HG03378 (cell line): ENCODE data around the gene ZC3HAV1.
"Not testable (repeated sequence)": the region's sequence is repeated elsewhere in the genome, so short reads cannot be mapped to it uniquely, and the experiment has no call there.

Experiments used
- ATAC-seq: cut with Tn5 transposase; IDR thresholded peaks from one replicate; pipeline ENCODE4 v1.9.1; 2021; ENCODE audit warnings: mild to moderate bottlenecking, moderate library complexity; ENCODE audit not compliant: unreplicated experiment

Gene ZC3HAV1

GRCh38 chr7:139088268-139088667, 21.3 kb downstream of the ZC3HAV1 start:
- no peak for ATAC-seq

DNA sequence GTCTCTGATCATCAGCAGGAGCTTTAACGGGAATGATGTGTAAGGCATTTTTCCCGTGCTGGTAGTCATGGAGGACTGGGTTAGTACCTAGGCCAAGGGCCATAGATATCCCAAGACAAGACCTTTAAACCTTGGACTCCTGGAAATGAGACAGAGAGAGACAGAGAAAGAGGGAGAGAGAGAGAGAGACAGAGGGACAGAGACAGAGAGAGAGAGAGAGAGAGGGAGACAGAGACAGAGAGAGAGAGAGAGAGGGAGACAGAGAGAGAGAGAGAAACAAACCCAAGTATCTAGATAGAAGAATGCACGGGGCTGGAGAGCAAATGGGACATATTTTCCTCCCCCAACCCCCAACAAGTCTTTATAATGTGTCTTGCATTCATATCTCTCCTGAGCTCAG, 22.3 kb downstream of the ZC3HAV1 start:
- ATAC-seq = no peak

GRCh38 chr7:139086454-139086853, 23.1 kb downstream of the ZC3HAV1 start:
- no peak for ATAC-seq

DNA sequence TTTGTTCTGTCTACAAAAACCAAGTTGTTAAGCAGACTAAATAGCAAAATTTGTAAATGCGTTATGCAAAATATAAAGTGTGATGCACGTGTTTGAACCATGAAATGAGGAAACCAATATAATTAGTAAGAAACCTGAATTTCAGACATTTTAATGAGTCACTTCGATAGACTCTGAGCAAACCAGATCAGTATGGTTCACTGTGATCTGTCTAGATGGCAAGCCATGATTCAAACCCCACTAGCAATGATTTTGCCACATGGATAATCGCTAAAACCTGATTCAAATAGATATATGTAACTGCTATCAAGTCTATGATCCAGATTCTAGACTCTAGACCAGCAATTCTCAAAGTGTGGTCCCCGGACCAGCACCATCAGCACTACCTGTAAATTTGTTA, 24.8 kb downstream of the ZC3HAV1 start:
- ATAC-seq = no peak

GRCh38 chr7:139081584-139081983, 27.9 kb downstream of the ZC3HAV1 start:
- ATAC-seq = no peak

- no peak for ATAC-seq
These were observed 28.6 kb downstream of the ZC3HAV1 start for GRCh38 chr7:139080905-139081304.

GRCh38 chr7:139079861-139080260, 29.7 kb downstream of the ZC3HAV1 start:
- ATAC-seq = no peak

- ATAC-seq = no peak
These were observed 30.6 kb downstream of the ZC3HAV1 start for GRCh38 chr7:139078911-139079310.

DNA sequence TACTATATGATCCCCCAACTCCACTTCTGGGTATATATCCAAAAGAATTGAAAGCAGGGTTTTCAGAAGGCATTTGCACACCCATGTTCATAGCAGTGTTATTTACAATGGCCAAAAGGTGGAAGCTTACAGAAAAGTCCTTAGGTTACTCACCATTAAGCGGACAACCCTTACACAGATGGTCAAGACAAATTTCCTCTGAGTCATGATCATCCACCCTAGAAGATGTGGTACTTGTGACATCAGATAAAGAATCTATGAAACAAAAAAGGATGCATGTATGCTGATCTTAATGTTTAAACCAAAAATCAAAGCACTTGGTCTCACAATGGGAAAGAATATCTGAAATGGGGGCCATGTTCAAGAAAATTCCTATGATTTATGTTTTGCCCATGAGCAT, 31.1 kb downstream of the ZC3HAV1 start:
- ATAC-seq = no peak

DNA sequence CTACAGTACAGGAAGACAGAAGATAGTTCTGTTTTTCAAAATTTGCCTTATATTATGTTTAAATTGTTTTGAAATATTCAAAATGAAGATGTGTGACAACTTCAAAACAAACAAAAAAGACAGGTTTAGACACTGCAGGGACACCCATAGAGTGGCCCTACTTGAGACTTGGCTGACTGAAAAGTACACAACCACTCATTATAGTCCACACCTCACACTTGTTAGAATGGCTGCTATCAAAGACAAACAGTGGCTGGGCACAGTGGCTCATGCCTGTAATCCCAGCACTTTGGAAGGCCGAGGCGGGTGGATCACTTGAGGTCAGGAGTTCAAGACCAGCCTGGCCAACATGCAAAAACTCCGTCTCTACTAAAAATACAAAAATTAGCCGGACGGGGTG, 31.8 kb downstream of the ZC3HAV1 start:
- not testable (repeated sequence) for ATAC-seq

DNA sequence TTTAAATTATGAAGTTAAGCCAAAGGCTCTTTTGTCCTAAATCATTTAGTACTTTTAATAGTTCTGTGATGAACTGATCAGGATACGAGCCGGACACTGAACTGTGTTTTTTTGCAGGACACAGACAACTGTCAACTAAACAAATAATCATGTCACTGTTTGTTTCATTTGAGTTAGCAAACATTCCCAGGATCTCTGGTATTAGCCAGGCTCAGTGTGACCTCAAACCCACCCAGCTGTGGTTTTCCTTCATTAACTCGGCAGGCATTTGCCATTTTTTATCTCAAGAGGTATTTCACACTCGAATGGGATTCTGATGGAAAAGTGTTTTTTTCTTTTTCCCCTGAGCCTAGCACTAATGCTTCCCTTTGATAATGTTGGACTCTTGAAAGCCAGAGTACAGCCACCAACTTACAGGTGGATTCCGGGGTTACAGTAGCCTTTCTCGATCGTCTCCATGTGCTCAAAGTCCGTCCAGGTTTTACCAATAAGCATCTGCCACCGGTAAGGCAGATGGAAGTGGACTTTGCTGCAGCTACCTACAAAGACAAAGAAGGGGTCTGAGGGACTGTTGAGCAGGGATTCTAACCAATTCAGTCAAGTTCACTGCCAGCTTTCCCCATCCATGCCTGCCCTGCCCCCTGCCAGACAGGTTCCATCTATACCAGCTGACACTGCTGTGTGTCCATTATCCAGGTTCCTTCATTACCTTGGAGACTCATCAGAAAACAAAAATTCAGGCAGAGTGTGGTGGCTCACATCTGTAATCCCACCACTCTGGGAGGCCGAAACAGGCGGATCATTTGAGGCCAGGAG, 33.4 kb downstream of the ZC3HAV1 start:
- no peak for ATAC-seq

DNA sequence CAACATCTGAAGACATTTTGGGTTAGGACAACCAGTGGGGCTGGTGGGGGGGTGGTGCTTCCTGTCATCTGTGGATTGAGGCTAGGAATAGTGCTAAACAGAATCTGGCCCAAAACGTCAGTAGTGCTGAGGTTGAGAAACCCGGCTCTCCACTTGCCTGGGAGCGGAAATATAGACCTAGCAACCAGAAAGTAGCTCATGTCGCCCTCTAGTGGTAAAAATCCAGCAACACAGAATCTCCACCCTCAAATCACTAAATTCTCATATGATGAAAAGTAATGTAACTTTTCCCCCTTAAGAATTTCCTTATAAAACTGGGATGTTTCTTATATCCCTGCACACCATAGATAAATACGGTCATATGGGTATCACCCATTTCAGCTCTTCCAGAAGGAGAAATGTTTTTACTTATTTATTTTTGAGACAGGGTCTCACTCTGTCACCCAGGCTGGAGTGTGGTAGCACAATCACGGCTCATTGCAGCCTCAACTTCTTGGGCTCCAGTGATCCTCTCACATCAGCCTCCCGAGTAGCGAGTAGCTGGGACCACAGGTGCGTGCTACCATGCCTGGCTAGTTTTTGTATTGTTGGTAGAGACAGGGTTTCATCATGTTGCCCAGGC, 34.4 kb downstream of the ZC3HAV1 start:
- ATAC-seq = peak; percentile 86

- no peak for ATAC-seq
These were observed 36.7 kb downstream of the ZC3HAV1 start for GRCh38 chr7:139072796-139073195.

DNA sequence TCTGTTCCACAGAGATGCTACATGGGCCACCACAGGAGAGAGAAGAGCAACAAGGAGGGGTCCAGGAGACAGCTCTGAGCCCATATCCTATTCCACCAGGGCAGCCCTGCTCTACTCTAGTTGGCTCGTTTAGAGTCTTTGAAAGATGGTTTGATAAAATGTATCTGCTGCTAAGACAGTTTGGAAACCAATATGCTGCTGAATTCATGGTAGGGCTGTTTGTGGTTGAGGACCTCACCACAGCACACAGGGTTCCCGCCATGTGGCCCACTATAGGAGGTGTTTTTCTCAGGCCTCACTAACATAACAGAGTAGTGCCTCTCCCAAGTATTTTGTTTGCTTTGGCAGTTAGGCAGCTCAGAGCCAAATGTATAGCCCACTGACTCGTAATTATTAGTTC, 37.8 kb downstream of the ZC3HAV1 start:
- no peak for ATAC-seq

GRCh38 chr7:139068544-139069399, 40.7 kb downstream of the ZC3HAV1 start:
- ATAC-seq = no peak

DNA sequence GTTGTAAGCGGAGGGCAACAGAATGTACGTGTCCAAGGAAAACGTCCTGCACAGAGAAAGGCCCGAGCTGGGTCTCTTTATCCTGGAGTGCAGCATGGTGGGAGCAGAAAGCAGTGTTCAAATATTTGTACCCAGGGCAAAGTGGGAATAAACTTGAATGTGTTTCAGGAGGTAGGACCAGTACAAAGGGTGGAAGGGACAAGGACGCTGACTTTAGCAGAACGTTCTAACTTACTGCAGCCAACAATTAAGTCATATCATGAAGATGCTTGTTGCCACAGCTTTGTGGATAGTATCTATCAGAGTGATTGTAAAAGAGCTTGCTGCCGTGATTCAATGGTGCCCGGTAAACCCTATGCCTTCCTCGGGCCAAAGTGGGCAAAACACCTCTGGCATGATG, 43.2 kb downstream of the ZC3HAV1 start:
- ATAC-seq = no peak

- no peak for ATAC-seq
These were observed 44.2 kb downstream of the ZC3HAV1 start for GRCh38 chr7:139065323-139065722.

DNA sequence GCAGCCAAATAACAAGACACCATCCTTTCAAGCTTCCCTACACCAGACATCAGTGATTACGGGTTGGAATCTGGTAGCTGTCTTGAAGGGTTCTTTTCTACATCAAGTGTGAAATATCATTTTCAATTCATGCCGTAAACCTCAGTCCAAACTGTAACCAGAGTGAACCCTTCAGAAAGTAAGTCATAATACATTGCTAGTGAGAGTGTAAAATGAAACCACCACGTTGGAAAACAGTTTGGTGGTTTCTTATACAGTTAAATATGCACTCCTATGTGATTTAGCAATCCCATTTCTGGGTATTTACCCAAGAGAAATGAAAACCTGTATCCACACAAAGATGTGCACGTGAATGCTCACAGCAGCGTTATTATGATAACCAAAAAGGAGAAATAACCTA, 48.1 kb downstream of the ZC3HAV1 start:
- no peak for ATAC-seq

DNA sequence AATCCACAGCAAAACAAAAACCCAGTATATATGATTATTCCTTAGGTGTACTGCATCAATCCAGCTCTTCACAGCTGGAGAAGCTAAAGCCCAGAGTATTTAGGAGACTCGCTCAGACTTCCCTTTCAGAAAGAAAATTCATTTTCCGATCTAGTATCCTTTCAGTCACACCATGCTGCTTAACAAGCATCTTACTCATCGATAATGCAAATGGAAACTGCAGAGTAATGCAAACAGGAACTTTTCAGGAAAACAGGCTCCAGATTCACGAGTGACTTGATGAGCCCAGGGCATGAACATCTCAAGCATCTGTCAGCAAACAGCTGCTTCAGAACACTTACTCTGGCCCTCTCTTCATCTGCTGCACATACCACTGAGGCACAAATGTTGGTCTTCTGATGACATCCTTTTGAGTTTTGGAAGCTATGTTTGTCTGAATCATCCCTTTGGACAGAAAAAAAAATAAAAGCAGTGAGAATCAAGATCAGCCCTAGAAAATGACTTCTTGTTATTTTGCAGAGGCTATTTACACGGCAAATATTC, 48.8 kb downstream of the ZC3HAV1 start:
- no peak for ATAC-seq

DNA sequence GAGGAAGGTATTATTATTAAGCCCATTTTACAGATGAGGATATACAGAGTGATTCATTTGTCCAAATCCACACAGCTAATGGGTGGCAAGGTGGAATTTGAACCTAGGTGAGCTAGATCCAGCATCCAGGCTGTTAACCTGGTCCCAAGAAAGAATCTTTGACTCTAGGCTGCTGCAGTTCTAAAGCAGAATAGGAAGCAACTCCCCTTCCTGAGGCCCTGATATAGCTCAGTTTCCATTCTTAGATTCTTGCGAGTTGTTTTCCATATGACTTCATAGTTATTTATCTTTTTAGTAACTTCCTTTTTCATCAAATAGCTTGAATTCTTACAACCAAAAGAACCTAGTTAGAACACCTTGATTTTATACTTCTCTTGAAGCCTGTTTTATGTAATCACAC, 49.6 kb downstream of the ZC3HAV1 start:
- no peak for ATAC-seq

GRCh38 chr7:139058943-139059342, 50.6 kb downstream of the ZC3HAV1 start:
- no peak for ATAC-seq
